HCT116 (cell line): ENCODE measurements around the gene GRIA1. TPM values are rescaled to one million over a fixed set of nuclear protein-coding genes. Genes with fewer than 3 reads are reported as not detected.

ENCODE experiments used
- ATAC-seq: fragments of 200-7000 bp; cut with Tn5 transposase; 2 replicates; pipeline ENCODE4 v1.9.1; 2020; ENCODE audit warnings: mild to moderate bottlenecking, moderate library complexity
- BruUV-seq: library from RNA; stranded (reverse); fragments of 400-500 nt; replicated peaks from 2 replicates; lab custom pipeline; 2021; lab: Mats Ljungman, UMichigan
- CTCF ChIA-PET: fragments of 300-600 bp; sonication (Branson Sonifier 250); formaldehyde crosslinking; loops from one replicate; lab custom pipeline; 2021; ENCODE audit warnings: antibody characterized with exemption; lab: Charles Lee
- POLR2A ChIA-PET: fragments of 300-600, 350-600 bp; sonication (Branson Sonifier 250); formaldehyde crosslinking; loops from one replicate; lab custom pipeline; 2021; ENCODE audit warnings: antibody characterized with exemption; lab: Charles Lee
- RAD21 ChIA-PET, 2 experiments: fragments of 300-600 bp; sonication (Branson Sonifier 250); formaldehyde crosslinking; loops; one replicate each; lab custom pipeline; 2023; ENCODE audit warnings: low total read pairs in 2 of 2; ENCODE audit not compliant: uncharacterized antibody in 2 of 2, unreplicated experiment in 2 of 2, low non-redundant PET in 1 of 2; lab: Charles Lee
- DNase-seq: peaks from one replicate; pipeline ENCODE4 v3.0.0-alpha.2; 2010; ENCODE audit warnings: low read depth, low spot score
- H2AFZ ChIP-seq: fragments of 200-600 bp; shearing (Covaris generic), sonication (generic); 2 replicates; pipeline ENCODE4 v1.6.1; 2017; ENCODE audit warnings: low read depth, mixed run types, mixed read lengths, antibody characterized with exemption, low read length; ENCODE audit not compliant: poor library complexity, severe bottlenecking
- H3K27ac ChIP-seq: 2 replicates; pipeline ENCODE4 v1.5.1; 2012; ENCODE audit warnings: low read depth, low read length
- H3K27me3 ChIP-seq: fragments of 200-600 bp; sonication (generic); 2 replicates; pipeline ENCODE4 v1.6.1; 2016; ENCODE audit warnings: mixed run types, low read length, mixed read lengths; ENCODE audit not compliant: insufficient read depth
- H3K36me3 ChIP-seq, 2 experiments: fragments of 200-500 bp in 1 of 2; fragments of 200-600 bp in 1 of 2; sonication (Bioruptor generic) in 1 of 2; sonication (generic) in 1 of 2; 2 replicates each; pipeline versions ENCODE4 v1.5.1 to v1.6.1; 2014 to 2016; ENCODE audit warnings: low read length in 2 of 2, inconsistent platforms in 1 of 2, mixed read lengths in 1 of 2, mixed run types in 1 of 2; ENCODE audit not compliant: insufficient read depth in 2 of 2, control insufficient read depth in 1 of 2
- H3K4me1 ChIP-seq, 2 experiments: fragments of 200-600 bp in 1 of 2; sonication (generic) in 1 of 2; 2 replicates each; pipeline versions ENCODE4 v1.5.1 to v1.6.1; 2012 to 2017; ENCODE audit warnings: low read length in 2 of 2, inconsistent platforms in 1 of 2, mild to moderate bottlenecking in 1 of 2, mixed read lengths in 1 of 2, mixed run types in 1 of 2, moderate library complexity in 1 of 2; ENCODE audit not compliant: insufficient read depth in 2 of 2, control insufficient read depth in 1 of 2
- H3K4me2 ChIP-seq: fragments of 200-600 bp; sonication (generic); 2 replicates; pipeline ENCODE4 v1.6.1; 2017; ENCODE audit warnings: mixed run types, low read length, mixed read lengths
- H3K4me3 ChIP-seq, 2 experiments: fragments of 200-600 bp in 1 of 2; sonication (generic) in 1 of 2; replicated peaks in 1 of 2; 2 replicates each; pipeline ENCODE4 v1.5.1; 2011 to 2016; ENCODE audit warnings: low read length in 2 of 2, control low read depth in 1 of 2, low read depth in 1 of 2, mild to moderate bottlenecking in 1 of 2, mixed read lengths in 1 of 2, mixed run types in 1 of 2
- H3K79me2 ChIP-seq: fragments of 200-600 bp; sonication (generic); 2 replicates; pipeline ENCODE4 v1.6.1; 2017; ENCODE audit warnings: mild to moderate bottlenecking, mixed run types, low read length, moderate library complexity, mixed read lengths; ENCODE audit not compliant: insufficient read depth
- H3K9ac ChIP-seq: fragments of 200-600 bp; sonication (generic); 2 replicates; pipeline ENCODE4 v1.6.1; 2016; ENCODE audit warnings: low read length, mixed read lengths
- H3K9me2 ChIP-seq: fragments of 200-600 bp; sonication (generic), shearing (Covaris generic); 2 replicates; pipeline ENCODE4 v1.6.1; 2017; ENCODE audit warnings: mixed run types, mild to moderate bottlenecking, moderate library complexity; ENCODE audit not compliant: insufficient read depth
- H3K9me3 ChIP-seq, 2 experiments: fragments of 200-500 bp in 1 of 2; fragments of 200-600 bp in 1 of 2; sonication (Bioruptor generic) in 1 of 2; sonication (generic) in 1 of 2; 2 replicates each; pipeline ENCODE4 v1.6.1; 2014 to 2017; ENCODE audit warnings: low read length in 2 of 2, mixed read lengths in 2 of 2, inconsistent platforms in 1 of 2, low read depth in 1 of 2, mild to moderate bottlenecking in 1 of 2, mixed run types in 1 of 2, moderate library complexity in 1 of 2; ENCODE audit not compliant: control insufficient read depth in 1 of 2, insufficient read depth in 1 of 2
- H4K20me1 ChIP-seq: fragments of 200-600 bp; sonication (generic), shearing (Covaris generic); 2 replicates; pipeline ENCODE4 v1.6.1; 2017; ENCODE audit warnings: mixed run types, mild to moderate bottlenecking, moderate library complexity; ENCODE audit not compliant: insufficient read depth
- CBX3 ChIP-seq: IDR thresholded peaks from 2 replicates; pipeline ENCODE4 v1.6.1; 2012; ENCODE audit warnings: low read depth
- CEBPB ChIP-seq: IDR thresholded peaks from 2 replicates; pipeline ENCODE4 v1.6.1; 2012; ENCODE audit warnings: low read depth
- EGR1 ChIP-seq: IDR thresholded peaks from 2 replicates; pipeline ENCODE4 v1.6.1; 2012; ENCODE audit warnings: low read depth
- ELF1 ChIP-seq: IDR thresholded peaks from 2 replicates; pipeline ENCODE4 v1.6.1; 2012; ENCODE audit warnings: low read depth, borderline replicate concordance
- EZH2 ChIP-seq: fragments of 200-600 bp; sonication (generic); IDR thresholded peaks from 2 replicates; pipeline ENCODE4 v1.6.1; 2017; ENCODE audit warnings: antibody characterized with exemption, mixed run types
- JUND ChIP-seq: IDR thresholded peaks from 2 replicates; pipeline ENCODE4 v1.6.1; 2012
- POLR2A ChIP-seq: IDR thresholded peaks from 2 replicates; pipeline ENCODE4 v1.7.0; 2011; ENCODE audit warnings: borderline replicate concordance; ENCODE audit not compliant: insufficient read depth, insufficient read length; ENCODE audit errors: extremely low read depth
- POLR2AphosphoS5 ChIP-seq: IDR thresholded peaks from 2 replicates; pipeline ENCODE4 v1.6.1; 2011; ENCODE audit warnings: mild to moderate bottlenecking, low read depth, low read length, moderate library complexity
- RAD21 ChIP-seq: IDR thresholded peaks from 2 replicates; pipeline ENCODE4 v1.6.1; 2012; ENCODE audit warnings: low read depth, mild to moderate bottlenecking
- SP1 ChIP-seq: IDR thresholded peaks from 2 replicates; pipeline ENCODE4 v1.6.1; 2012; ENCODE audit warnings: low read depth
- TCF7L2 ChIP-seq: IDR thresholded peaks from 2 replicates; pipeline ENCODE4 v1.7.0; 2011; ENCODE audit warnings: borderline replicate concordance, inconsistent platforms; ENCODE audit not compliant: insufficient read depth, insufficient read length; ENCODE audit errors: extremely low read depth
- ZFX ChIP-seq: fragments of 450-650 bp; IDR thresholded peaks from 2 replicates; pipeline ENCODE4 v1.6.1; 2017
- intact Hi-C: fragments of 100-400 bp; cut with micrococcal nuclease; formaldehyde crosslinking; loops from 2 replicates; pipeline ENCODE4 v1.10.0; 2022
- total RNA-seq: library from RNA; stranded (reverse); gene quantifications from one replicate; pipeline ENCODE4 v1.2.1, GENCODE V29; 2021; ENCODE audit not compliant: unreplicated experiment
- TF ChIP-seq, protein P1 (sequence below): IDR thresholded peaks from 2 replicates; pipeline ENCODE4 v1.6.1; 2012
- TF ChIP-seq, protein P2 (sequence below), 3 experiments: fragments of 200-600 bp in 1 of 3; sonication (generic) in 1 of 3; IDR thresholded peaks in 2 of 3; conservative IDR thresholded peaks in 1 of 3; 2 replicates each; pipeline ENCODE4 v1.5.1; 2012 to 2017; ENCODE audit warnings: low read depth in 2 of 3, low read length in 2 of 3, antibody characterized with exemption in 1 of 3, borderline replicate concordance in 1 of 3, control low read depth in 1 of 3, mild to moderate bottlenecking in 1 of 3, mixed read lengths in 1 of 3, mixed run types in 1 of 3, moderate library complexity in 1 of 3; ENCODE audit not compliant: insufficient read depth in 1 of 3
- TF ChIP-seq, protein P3 (sequence below): IDR thresholded peaks from 2 replicates; pipeline ENCODE4 v1.6.1; 2011; ENCODE audit warnings: mild to moderate bottlenecking, low read length, moderate library complexity; ENCODE audit not compliant: insufficient replicate concordance; ENCODE audit errors: extremely low read depth

Gene GRIA1
- total RNA-seq, 1 experiment from 2014 or later = not detected

DNA sequence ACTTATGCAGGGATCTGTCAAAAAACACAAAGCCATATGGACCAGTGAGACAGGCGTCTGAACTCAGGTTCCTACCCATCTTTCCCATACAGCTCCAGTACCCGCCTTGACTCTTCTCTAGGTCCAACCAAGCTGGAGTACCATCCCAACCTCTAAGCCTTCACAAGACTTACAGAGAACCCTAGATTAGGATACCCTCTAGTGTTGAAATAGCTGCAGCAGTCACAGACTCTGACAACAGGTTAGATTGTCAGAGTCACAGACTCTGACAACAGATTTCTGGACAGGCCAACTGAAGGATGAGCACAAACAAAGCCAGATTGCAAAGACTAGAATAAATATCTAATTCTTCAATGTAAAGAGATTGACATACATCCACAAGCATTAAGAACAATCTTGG is 266.1 kb downstream of the GRIA1 start:
- Histone ChIP-seq H3K9me3 (no peaks in the 10 kb centered on the region), H3K36me3 (no peaks in the 10 kb centered on the region), H3K9ac (no peak overlapping the region), H4K20me1 (no peaks in the 10 kb centered on the region), H3K27me3 (no peaks in the 10 kb centered on the region), H3K27ac (no peak overlapping the region), H3K9me2 (no peaks in the 10 kb centered on the region), H2AFZ (no peak overlapping the region), H3K4me3 (no peak overlapping the region), H3K4me1 (no peaks in the 10 kb centered on the region), H3K79me2 (no peaks in the 10 kb centered on the region), H3K4me2 (no peak overlapping the region)
- DNase-seq = no peak
- POLR2A ChIA-PET = no interaction called here
- RAD21 ChIA-PET = no interaction called here
- peak; percentile 50; the same call in 1 of the 2 replicates for ATAC-seq
- no TSS peak for BruUV-seq
- intact Hi-C loops = loop anchor here (1.0 kb wide), 1 partner anchor 259 kb away; no protein-coding TSS in a partner anchor
- TF ChIP-seq RAD21 (peak; percentile 35), ZFX (no peak)
- TF ChIP-seq, protein P1, sequence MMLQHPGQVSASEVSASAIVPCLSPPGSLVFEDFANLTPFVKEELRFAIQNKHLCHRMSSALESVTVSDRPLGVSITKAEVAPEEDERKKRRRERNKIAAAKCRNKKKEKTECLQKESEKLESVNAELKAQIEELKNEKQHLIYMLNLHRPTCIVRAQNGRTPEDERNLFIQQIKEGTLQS = no peak
- TF ChIP-seq, protein P2, sequence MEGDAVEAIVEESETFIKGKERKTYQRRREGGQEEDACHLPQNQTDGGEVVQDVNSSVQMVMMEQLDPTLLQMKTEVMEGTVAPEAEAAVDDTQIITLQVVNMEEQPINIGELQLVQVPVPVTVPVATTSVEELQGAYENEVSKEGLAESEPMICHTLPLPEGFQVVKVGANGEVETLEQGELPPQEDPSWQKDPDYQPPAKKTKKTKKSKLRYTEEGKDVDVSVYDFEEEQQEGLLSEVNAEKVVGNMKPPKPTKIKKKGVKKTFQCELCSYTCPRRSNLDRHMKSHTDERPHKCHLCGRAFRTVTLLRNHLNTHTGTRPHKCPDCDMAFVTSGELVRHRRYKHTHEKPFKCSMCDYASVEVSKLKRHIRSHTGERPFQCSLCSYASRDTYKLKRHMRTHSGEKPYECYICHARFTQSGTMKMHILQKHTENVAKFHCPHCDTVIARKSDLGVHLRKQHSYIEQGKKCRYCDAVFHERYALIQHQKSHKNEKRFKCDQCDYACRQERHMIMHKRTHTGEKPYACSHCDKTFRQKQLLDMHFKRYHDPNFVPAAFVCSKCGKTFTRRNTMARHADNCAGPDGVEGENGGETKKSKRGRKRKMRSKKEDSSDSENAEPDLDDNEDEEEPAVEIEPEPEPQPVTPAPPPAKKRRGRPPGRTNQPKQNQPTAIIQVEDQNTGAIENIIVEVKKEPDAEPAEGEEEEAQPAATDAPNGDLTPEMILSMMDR (IDR thresholded peaks at IDR 0.05 in 2 of 3, conservative IDR thresholded peaks at IDR 0.05 in 1 of 3; ENCODE audit: borderline replicate concordance in 1 of 3, insufficient read depth in 1 of 3, low read depth in 2 of 3, low read length in 2 of 3) = 0 out of 6 replicates have a peak, but pooled peaks of 1 of the 3 experiments have one; percentile 4
- CTCF ChIA-PET = interaction anchor here (0.9 kb wide), 1 partner anchor 8 kb away, joined by 3 read pairs; no protein-coding TSS in a partner anchor

DNA sequence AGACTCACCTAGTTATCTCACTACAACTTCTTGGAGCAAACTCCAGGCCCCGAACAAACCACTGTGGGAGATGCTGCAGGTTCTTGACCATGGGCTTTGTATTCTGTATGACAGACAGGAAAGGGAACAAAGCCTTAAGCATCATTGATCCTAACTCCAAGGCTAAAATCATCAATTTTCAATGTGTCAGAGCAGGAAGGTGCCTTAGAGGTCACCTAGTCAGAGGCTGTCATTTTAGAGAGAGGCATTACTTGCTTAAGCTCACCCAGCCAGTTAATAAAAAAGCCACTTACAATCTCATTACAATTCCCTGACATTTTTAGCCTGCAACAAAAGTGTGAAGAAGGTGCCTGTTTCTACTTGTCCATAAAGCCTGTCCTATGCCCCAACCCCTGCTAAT is 275.5 kb downstream of the GRIA1 start:
- ChIA-PET CTCF (no interaction called here), RAD21 (no interaction called here), POLR2A (no interaction called here)
- Histone ChIP-seq H3K9ac (no peak overlapping the region), H3K79me2 (no peaks in the 10 kb centered on the region), H3K9me2 (no peaks in the 10 kb centered on the region), H3K27ac (no peak overlapping the region), H2AFZ (no peak overlapping the region), H4K20me1 (no peaks in the 10 kb centered on the region), H3K4me3 (no peak overlapping the region), H3K36me3 (no peaks in the 10 kb centered on the region), H3K27me3 (no peaks in the 10 kb centered on the region; the same call in 1 of the 2 replicates), H3K4me1 (no peaks in the 10 kb centered on the region), H3K9me3 (no peaks in the 10 kb centered on the region), H3K4me2 (no peak overlapping the region)
- TF ChIP-seq CEBPB (no peak), EZH2 (no peak), EGR1 (no peak), CBX3 (no peak), ELF1 (no peak), POLR2AphosphoS5 (no peak), POLR2A (no peak), RAD21 (no peak), TCF7L2 (no peak), JUND (no peak), SP1 (no peak)
- TF ChIP-seq, protein P1 = no peak
- TF ChIP-seq, protein P3, sequence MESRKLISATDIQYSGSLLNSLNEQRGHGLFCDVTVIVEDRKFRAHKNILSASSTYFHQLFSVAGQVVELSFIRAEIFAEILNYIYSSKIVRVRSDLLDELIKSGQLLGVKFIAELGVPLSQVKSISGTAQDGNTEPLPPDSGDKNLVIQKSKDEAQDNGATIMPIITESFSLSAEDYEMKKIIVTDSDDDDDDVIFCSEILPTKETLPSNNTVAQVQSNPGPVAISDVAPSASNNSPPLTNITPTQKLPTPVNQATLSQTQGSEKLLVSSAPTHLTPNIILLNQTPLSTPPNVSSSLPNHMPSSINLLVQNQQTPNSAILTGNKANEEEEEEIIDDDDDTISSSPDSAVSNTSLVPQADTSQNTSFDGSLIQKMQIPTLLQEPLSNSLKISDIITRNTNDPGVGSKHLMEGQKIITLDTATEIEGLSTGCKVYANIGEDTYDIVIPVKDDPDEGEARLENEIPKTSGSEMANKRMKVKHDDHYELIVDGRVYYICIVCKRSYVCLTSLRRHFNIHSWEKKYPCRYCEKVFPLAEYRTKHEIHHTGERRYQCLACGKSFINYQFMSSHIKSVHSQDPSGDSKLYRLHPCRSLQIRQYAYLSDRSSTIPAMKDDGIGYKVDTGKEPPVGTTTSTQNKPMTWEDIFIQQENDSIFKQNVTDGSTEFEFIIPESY = no peak
- no TSS peak for BruUV-seq
- intact Hi-C loops = no loop called here
- DNase-seq (no peak), ATAC-seq (no peak)
